ENCODE results near the gene CD99. TPM values are rescaled to one million over a fixed set of nuclear protein-coding genes. Genes with fewer than 3 reads are reported as not detected.

The CD99 gene
- total RNA-seq, 1 donor from 2014 or later, result 102 TPM

DNA sequence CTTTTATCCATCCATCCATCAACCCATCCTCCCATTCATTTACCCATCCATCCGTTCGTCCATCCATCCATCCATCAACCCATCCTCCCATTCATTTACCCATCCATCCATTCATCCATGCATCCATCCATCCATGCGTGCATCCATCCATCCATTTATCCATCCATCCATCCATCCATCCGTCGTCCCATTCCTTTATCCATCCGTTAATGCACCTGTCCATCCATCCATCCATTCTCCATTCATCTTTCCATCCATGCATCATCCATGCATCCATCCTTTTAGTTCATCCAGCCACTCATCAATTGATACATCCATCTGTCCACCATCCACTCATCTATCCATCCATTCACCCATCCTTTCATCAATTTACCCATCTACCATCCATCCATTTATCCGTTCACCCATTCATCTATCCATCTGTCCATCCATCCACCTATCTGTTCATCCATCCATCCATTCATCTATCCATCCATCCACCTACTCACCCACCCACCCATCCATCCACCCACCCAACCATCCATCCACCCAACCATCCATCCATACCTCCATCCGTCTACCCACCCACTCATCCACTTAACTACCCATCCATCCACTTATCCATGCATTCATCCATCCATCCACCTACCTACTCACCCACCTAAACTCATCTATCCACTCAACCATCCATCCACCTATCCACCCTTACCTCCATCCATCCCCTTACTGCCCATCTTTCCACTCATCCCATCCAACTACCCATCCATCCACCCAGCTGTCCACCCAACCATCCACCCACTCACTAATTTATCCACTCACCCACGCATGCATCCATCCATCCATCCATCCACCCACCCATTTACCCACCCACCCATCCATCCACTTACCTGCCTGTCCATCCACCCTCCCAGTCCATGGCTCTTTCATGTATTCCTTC is 9.6 kb downstream of the CD99 start:
- TF ChIP-seq, protein P1, sequence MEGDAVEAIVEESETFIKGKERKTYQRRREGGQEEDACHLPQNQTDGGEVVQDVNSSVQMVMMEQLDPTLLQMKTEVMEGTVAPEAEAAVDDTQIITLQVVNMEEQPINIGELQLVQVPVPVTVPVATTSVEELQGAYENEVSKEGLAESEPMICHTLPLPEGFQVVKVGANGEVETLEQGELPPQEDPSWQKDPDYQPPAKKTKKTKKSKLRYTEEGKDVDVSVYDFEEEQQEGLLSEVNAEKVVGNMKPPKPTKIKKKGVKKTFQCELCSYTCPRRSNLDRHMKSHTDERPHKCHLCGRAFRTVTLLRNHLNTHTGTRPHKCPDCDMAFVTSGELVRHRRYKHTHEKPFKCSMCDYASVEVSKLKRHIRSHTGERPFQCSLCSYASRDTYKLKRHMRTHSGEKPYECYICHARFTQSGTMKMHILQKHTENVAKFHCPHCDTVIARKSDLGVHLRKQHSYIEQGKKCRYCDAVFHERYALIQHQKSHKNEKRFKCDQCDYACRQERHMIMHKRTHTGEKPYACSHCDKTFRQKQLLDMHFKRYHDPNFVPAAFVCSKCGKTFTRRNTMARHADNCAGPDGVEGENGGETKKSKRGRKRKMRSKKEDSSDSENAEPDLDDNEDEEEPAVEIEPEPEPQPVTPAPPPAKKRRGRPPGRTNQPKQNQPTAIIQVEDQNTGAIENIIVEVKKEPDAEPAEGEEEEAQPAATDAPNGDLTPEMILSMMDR (IDR thresholded peaks at IDR 0.05), result no peak
- H3K27me3 Mint-ChIP-seq, result no peaks in the 10 kb centered on the region
- H3K4me3 Mint-ChIP-seq, result no peak overlapping the region
- ChIA-PET CTCF (no interaction called here), POLR2A (no interaction called here)
- intact Hi-C loops (cut with micrococcal nuclease), result no loop called here
- no peak overlapping the region for H3K27ac Mint-ChIP-seq
- H3K36me3 Mint-ChIP-seq (ENCODE audit: low read depth), result peaks cover 21% of the 10 kb centered on the region
- ATAC-seq (ENCODE audit: low read depth), result no peak
- DNase-seq, result no peak
- H3K4me1 Mint-ChIP-seq, result peaks cover 87% of the 10 kb centered on the region
- H3K9me3 Mint-ChIP-seq, result no peaks in the 10 kb centered on the region

DNA sequence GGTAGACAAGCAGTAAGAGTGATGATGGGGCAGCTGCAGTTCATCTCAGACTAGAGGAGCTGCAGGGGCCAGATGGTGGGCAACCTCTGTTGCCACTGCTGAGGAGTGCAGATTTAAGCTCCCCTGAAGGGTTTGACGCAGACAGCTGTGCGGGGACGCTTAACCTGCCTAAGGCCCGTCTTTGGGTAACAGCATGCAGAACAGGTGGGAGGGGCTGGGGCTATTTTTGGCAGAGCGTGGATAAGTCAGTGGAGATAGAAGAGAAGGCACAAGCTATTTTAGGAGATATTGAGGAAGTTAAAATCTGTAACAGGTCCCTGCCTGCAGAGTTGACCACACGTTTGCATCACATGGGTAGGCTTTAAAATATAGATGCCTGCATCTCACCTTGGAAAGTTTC is 10.5 kb downstream of the CD99 start:
- H3K4me1 Mint-ChIP-seq, result peaks cover 83% of the 10 kb centered on the region
- ATAC-seq (ENCODE audit: low read depth), result peak; percentile 16
- no peak for DNase-seq
- H3K36me3 Mint-ChIP-seq (ENCODE audit: low read depth), result peaks cover 19% of the 10 kb centered on the region
- intact Hi-C loops (cut with micrococcal nuclease), result no loop called here
- ChIA-PET CTCF (no interaction called here), POLR2A (no interaction called here)
- H3K9me3 Mint-ChIP-seq, result no peaks in the 10 kb centered on the region
- TF ChIP-seq, protein P1 (IDR thresholded peaks at IDR 0.05), result no peak
- peak overlapping the region; percentile 60 for H3K27ac Mint-ChIP-seq
- no peaks in the 10 kb centered on the region for H3K27me3 Mint-ChIP-seq
- H3K4me3 Mint-ChIP-seq, result peak overlapping the region; percentile 25

- intact Hi-C loops (cut with micrococcal nuclease), result no loop called here
- no peak overlapping the region for H3K4me3 Mint-ChIP-seq
- no peak overlapping the region for H3K27ac Mint-ChIP-seq
These were observed 12.9 kb downstream of the CD99 start for GRCh38 chrX:2703991-2704369.

DNA sequence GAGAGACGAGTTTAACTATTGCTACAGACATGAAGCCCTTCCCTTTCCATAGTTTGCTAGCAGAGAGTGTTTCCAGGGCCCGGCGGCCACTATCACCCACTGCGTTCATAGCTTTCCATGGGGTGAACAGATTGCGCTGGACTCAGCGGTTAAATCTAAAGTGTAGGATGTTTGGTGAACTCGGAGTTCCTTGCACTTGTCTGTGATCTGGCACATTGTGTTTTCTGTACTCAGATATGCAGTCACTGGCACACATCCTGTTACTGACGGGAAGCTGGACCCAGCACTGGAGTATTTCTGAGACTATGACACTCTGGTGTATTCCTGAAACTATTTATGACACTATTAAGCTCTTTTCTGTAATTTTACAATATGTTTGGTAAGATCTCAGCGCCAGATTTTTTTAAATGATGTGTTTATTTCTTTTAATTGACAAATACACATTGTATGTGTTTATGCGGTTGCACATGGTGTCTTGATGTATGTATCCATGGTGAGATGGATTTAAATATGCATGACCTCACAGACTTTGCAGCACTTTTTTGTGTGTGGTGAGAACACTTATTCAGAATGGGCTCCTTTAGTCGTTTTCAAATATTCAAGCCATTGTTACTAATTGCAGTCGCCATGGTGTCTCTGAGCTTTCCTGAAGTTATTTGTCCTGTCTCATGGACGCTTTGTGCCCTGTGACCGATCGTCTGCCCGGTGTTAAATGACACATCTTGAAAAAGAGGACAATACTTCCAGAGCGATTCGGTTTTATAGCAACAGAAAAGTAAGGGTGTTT is 14.1 kb downstream of the CD99 start:
- intact Hi-C loops (cut with micrococcal nuclease), result loop anchor here (5.0 kb wide), 2 partner anchors 48 to 107 kb away; no protein-coding TSS in a partner anchor
- Mint-ChIP-seq H3K4me3 (no peak overlapping the region), H3K9me3 (no peaks in the 10 kb centered on the region), H3K4me1 (peaks cover 85% of the 10 kb centered on the region), H3K27me3 (no peaks in the 10 kb centered on the region), H3K36me3 (ENCODE audit: low read depth) (peaks cover 11% of the 10 kb centered on the region), H3K27ac (no peak overlapping the region)
- ATAC-seq (ENCODE audit: low read depth) (no peak), DNase-seq (no peak)
- ChIA-PET POLR2A (no interaction called here), CTCF (no interaction called here)
- TF ChIP-seq, protein P1 (IDR thresholded peaks at IDR 0.05), result no peak

More at GRCh38 chrX:2703991-2704369, 12.9 kb downstream of the CD99 start:
- ATAC-seq (ENCODE audit: low read depth) (no peak), DNase-seq (no peak)
- TF ChIP-seq, protein P1 (IDR thresholded peaks at IDR 0.05), result no peak
- H3K27me3 Mint-ChIP-seq, result no peaks in the 10 kb centered on the region
- H3K36me3 Mint-ChIP-seq (ENCODE audit: low read depth), result peaks cover 14% of the 10 kb centered on the region
- peaks cover 82% of the 10 kb centered on the region for H3K4me1 Mint-ChIP-seq
- POLR2A ChIA-PET, result no interaction called here
- CTCF ChIA-PET, result no interaction called here
- H3K9me3 Mint-ChIP-seq, result no peaks in the 10 kb centered on the region

GRCh38 chrX:2707334-2707760 is 16.3 kb downstream of the CD99 start:
- peak; percentile 51 for DNase-seq
- ChIA-PET CTCF (no interaction called here), POLR2A (no interaction called here)
- Mint-ChIP-seq H3K27me3 (no peaks in the 10 kb centered on the region), H3K4me1 (peaks cover 71% of the 10 kb centered on the region), H3K4me3 (peak overlapping the region; percentile 69), H3K36me3 (ENCODE audit: low read depth) (peaks cover 10% of the 10 kb centered on the region), H3K9me3 (no peaks in the 10 kb centered on the region), H3K27ac (peak overlapping the region; percentile 93)
- TF ChIP-seq, protein P1 (IDR thresholded peaks at IDR 0.05), result no peak
- ATAC-seq (ENCODE audit: low read depth), result peak; percentile 90
- intact Hi-C loops (cut with micrococcal nuclease), result loop anchor here (1.0 to 5.0 kb wide), 5 partner anchors 11 to 105 kb away; partner anchors contain the start of gene CD99
